Neural progenitor cell (in vitro differentiated cells): ENCODE measurements around the gene ZRANB3. TPM values are rescaled to one million over a fixed set of nuclear protein-coding genes. Genes with fewer than 3 reads are reported as not detected.
A peak's percentile ranks its signal among the peaks of the same experiment; 100 is the strongest.

ENCODE experiments used
- DNase-seq: peaks from one replicate; pipeline ENCODE4 v3.0.0-alpha.2; 2016; ENCODE audit warnings: low spot score
- H2AFZ ChIP-seq: fragments of 200-600 bp; sonication (generic); replicated peaks from 2 replicates; pipeline ENCODE4 v1.6.1; 2016; ENCODE audit warnings: antibody characterized with exemption
- H3F3A ChIP-seq: fragments of 200-600 bp; sonication (generic); 2 replicates; pipeline ENCODE4 v1.6.1; 2016; ENCODE audit warnings: antibody characterized with exemption, low read depth
- H3K27ac ChIP-seq: fragments of 200-600 bp; sonication (generic); 2 replicates; pipeline ENCODE4 v1.5.1; 2016; ENCODE audit warnings: mild to moderate bottlenecking
- H3K27me3 ChIP-seq: fragments of 200-600 bp; sonication (generic); 2 replicates; pipeline ENCODE4 v1.6.1; 2016; ENCODE audit warnings: mild to moderate bottlenecking, moderate library complexity
- H3K36me3 ChIP-seq: fragments of 200-600 bp; sonication (generic); 2 replicates; pipeline ENCODE4 v1.5.1; 2016
- H3K4me1 ChIP-seq: fragments of 200-600 bp; sonication (generic); 2 replicates; pipeline ENCODE4 v1.6.1; 2016; ENCODE audit warnings: mixed run types
- H3K4me2 ChIP-seq: fragments of 200-600 bp; sonication (generic); 2 replicates; pipeline ENCODE4 v1.6.1; 2016
- H3K4me3 ChIP-seq: fragments of 200-600 bp; sonication (generic); 2 replicates; pipeline ENCODE4 v1.5.1; 2016
- H3K79me2 ChIP-seq: fragments of 200-600 bp; sonication (generic); 2 replicates; pipeline ENCODE4 v1.6.1; 2016; ENCODE audit warnings: low read depth
- H3K9ac ChIP-seq: fragments of 200-600 bp; sonication (generic); 2 replicates; pipeline ENCODE4 v1.6.1; 2016
- H3K9me3 ChIP-seq: fragments of 200-600 bp; sonication (generic); 2 replicates; pipeline ENCODE4 v1.5.1; 2016; ENCODE audit warnings: low read depth
- H4K20me1 ChIP-seq: fragments of 200-600 bp; sonication (generic); 2 replicates; pipeline ENCODE4 v1.6.1; 2016; ENCODE audit warnings: low read depth
- H3K27ac Mint-ChIP-seq: 3 replicates; pipeline ENCODE4 v1.8.0; 2021; ENCODE audit warnings: mixed read lengths
- H3K27me3 Mint-ChIP-seq: 2 replicates; pipeline ENCODE4 v1.8.0; 2022; ENCODE audit warnings: low read depth, mild to moderate bottlenecking, inconsistent platforms, moderate library complexity, mixed read lengths; ENCODE audit not compliant: insufficient read depth
- H3K36me3 Mint-ChIP-seq: 3 replicates; pipeline ENCODE4 v1.8.0; 2021; ENCODE audit warnings: mixed read lengths
- H3K4me1 Mint-ChIP-seq: 3 replicates; pipeline ENCODE4 v1.8.0; 2021; ENCODE audit warnings: mixed read lengths
- H3K4me3 Mint-ChIP-seq: 3 replicates; pipeline ENCODE4 v1.8.0; 2021; ENCODE audit warnings: mild to moderate bottlenecking, moderate library complexity, mixed read lengths
- H3K9me3 Mint-ChIP-seq: 3 replicates; pipeline ENCODE4 v1.8.0; 2020; ENCODE audit warnings: mixed read lengths
- CTCF ChIP-seq: fragments of 200-600 bp; sonication (generic); IDR thresholded peaks from 2 replicates; pipeline ENCODE4 v1.5.1; 2017; ENCODE audit warnings: antibody characterized with exemption, mild to moderate bottlenecking
- EZH2 ChIP-seq: fragments of 200-600 bp; sonication (generic); IDR thresholded peaks from 2 replicates; pipeline ENCODE4 v1.6.1; 2017; ENCODE audit warnings: antibody characterized with exemption, mild to moderate bottlenecking, moderate library complexity
- EZH2phosphoT487 ChIP-seq: fragments of 200-600 bp; sonication (generic); IDR thresholded peaks from 2 replicates; pipeline ENCODE4 v1.6.1; 2017; ENCODE audit warnings: antibody characterized with exemption
- total RNA-seq: library from RNA; depleted of rRNA; stranded (reverse); fragments of >200 nt; gene quantifications from 2 replicates; pipeline ENCODE4 v1.2.3, GENCODE V29; 2015; ENCODE audit warnings: low replicate concordance

Gene ZRANB3
- total RNA-seq, 1 donor from 2014 or later = 35.9 TPM

DNA sequence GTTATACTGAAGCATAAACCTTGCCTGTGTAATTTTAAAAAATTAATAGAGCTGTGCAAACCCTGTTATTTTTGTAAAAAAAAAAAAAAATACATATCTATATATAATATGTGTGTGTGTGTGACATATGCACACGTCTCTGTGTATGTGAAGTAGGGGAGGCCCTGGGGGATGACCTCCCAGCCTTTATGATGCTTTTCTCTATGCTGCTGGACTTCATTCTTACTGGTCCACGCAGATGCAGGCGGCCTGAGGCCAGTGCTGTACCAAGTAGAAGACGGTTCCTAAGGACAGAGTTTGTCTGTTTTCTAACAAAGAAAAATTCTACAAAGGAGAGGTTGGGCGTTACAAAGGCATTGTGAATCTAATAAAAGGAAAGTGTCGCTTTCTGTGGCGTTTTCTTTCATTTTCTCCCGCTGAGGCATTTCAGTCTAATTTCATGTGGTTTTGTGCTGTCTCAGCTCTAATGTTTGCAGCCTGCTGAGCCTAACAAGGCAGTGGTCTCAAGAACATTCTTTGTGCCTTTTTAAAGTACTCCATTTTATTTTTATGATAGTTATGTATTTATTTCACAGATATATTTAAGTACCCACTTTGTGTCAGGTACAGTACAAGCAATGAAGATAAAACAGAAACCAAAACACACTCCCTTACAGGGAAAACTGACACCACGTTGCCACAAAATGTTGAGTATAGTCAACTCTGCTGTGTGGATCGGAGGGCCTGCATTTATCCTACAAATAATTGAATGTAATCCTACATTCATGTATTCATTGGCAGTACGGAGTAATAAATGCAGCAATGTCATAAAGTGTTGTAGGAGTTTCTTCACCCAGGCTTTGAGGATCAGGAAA is 360.9 kb downstream of the ZRANB3 start:
- H4K20me1 ChIP-seq = no peaks in the 10 kb centered on the region
- Mint-ChIP-seq H3K4me3 (no peak overlapping the region), H3K4me1 (peaks cover 4% of the 10 kb centered on the region), H3K27me3 (peaks cover 2% of the 10 kb centered on the region), H3K9me3 (no peaks in the 10 kb centered on the region), H3K27ac (peak overlapping the region; percentile 42), H3K36me3 (peaks cover 44% of the 10 kb centered on the region)
- no peak overlapping the region for H2AFZ ChIP-seq
- H3K9ac ChIP-seq = no peak overlapping the region
- TF ChIP-seq EZH2 = no peak
- no peak for TF ChIP-seq EZH2phosphoT487
- H3K4me3 ChIP-seq = no peak overlapping the region
- no peak overlapping the region for H3K4me2 ChIP-seq
- no peak for DNase-seq
- H3K79me2 ChIP-seq = no peaks in the 10 kb centered on the region
- H3K27ac ChIP-seq = no peak overlapping the region
- H3F3A ChIP-seq = no peaks in the 10 kb centered on the region
- H3K27me3 ChIP-seq = no peaks in the 10 kb centered on the region
- no peaks in the 10 kb centered on the region for H3K4me1 ChIP-seq
- peaks cover 5% of the 10 kb centered on the region for H3K36me3 ChIP-seq
- no peaks in the 10 kb centered on the region for H3K9me3 ChIP-seq

- no peak for DNase-seq
- no peak overlapping the region for H3K4me3 ChIP-seq
- TF ChIP-seq EZH2 (no peak), EZH2phosphoT487 (no peak), CTCF (peak; percentile 6)
- no peaks in the 10 kb centered on the region for H3K79me2 ChIP-seq
- no peaks in the 10 kb centered on the region for H4K20me1 ChIP-seq
- no peak overlapping the region for H3K4me2 ChIP-seq
- H3K9ac ChIP-seq = no peak overlapping the region
- Mint-ChIP-seq H3K4me1 (peaks cover 4% of the 10 kb centered on the region), H3K9me3 (no peaks in the 10 kb centered on the region), H3K27me3 (peaks cover 2% of the 10 kb centered on the region), H3K36me3 (peaks cover 49% of the 10 kb centered on the region), H3K4me3 (no peak overlapping the region), H3K27ac (peak overlapping the region; percentile 32)
- no peaks in the 10 kb centered on the region for H3K4me1 ChIP-seq
- no peaks in the 10 kb centered on the region for H3F3A ChIP-seq
- no peaks in the 10 kb centered on the region for H3K27me3 ChIP-seq
- H3K9me3 ChIP-seq = no peaks in the 10 kb centered on the region
- peaks cover 8% of the 10 kb centered on the region for H3K36me3 ChIP-seq
- H2AFZ ChIP-seq = no peak overlapping the region
- H3K27ac ChIP-seq = no peak overlapping the region
These were observed 362.7 kb downstream of the ZRANB3 start for GRCh38 chr2:135168204-135168856.

DNA sequence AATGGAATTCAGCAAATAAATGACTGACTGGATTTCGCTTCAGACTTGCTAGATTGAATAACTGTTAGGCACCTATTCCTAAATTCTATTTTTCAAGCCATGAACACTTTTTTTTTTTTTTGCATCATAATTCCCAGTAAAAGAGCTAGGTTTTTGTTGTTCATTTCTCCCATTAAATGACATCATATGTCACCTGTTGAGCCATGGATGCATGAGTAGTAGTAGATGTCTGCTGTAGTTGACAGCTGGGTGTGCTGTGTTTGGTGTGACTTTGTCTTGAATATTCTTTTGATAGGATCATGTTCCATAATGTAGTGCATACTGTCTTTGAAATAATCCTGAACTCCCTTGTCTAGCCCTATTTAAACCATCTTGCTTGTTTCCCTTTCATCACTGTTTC is 363.7 kb downstream of the ZRANB3 start:
- Histone ChIP-seq H3K4me1 (no peaks in the 10 kb centered on the region), H2AFZ (no peak overlapping the region), H3K4me3 (no peak overlapping the region), H3F3A (no peaks in the 10 kb centered on the region), H3K4me2 (no peak overlapping the region), H3K27ac (no peak overlapping the region), H4K20me1 (no peaks in the 10 kb centered on the region), H3K36me3 (peaks cover 8% of the 10 kb centered on the region), H3K79me2 (no peaks in the 10 kb centered on the region), H3K9me3 (no peaks in the 10 kb centered on the region), H3K27me3 (no peaks in the 10 kb centered on the region), H3K9ac (no peak overlapping the region)
- TF ChIP-seq EZH2phosphoT487 (no peak), EZH2 (no peak), CTCF (no peak)
- no peaks in the 10 kb centered on the region for H3K27me3 Mint-ChIP-seq
- DNase-seq = no peak
- no peak overlapping the region for H3K4me3 Mint-ChIP-seq
- H3K9me3 Mint-ChIP-seq = no peaks in the 10 kb centered on the region
- H3K36me3 Mint-ChIP-seq = peaks cover 46% of the 10 kb centered on the region
- peaks cover 4% of the 10 kb centered on the region for H3K4me1 Mint-ChIP-seq
- no peak overlapping the region for H3K27ac Mint-ChIP-seq
